PC-3 (cell line): ENCODE results near the gene PFKL. TPM values are rescaled to one million over a fixed set of nuclear protein-coding genes. Genes with fewer than 3 reads are reported as not detected.
A peak's percentile ranks its signal among the peaks of the same experiment; 100 is the strongest.

ENCODE experiments used
- ATAC-seq: fragments of 200-7000 bp; cut with Tn5 transposase; 2 replicates; pipeline ENCODE4 v1.9.1; 2020; ENCODE audit warnings: mild to moderate bottlenecking, moderate library complexity
- Bru-seq: library from RNA; stranded (reverse); fragments of 400-500 nt; gene quantifications from one replicate; lab custom pipeline; 2021; lab: Mats Ljungman, UMichigan
- BruChase-seq, 2 experiments: library from RNA; stranded (reverse); fragments of 400-500 nt; gene quantifications; one replicate each; lab custom pipeline; 2021; lab: Mats Ljungman, UMichigan
- BruUV-seq: library from RNA; stranded (reverse); fragments of 400-500 nt; replicated peaks from 2 replicates; lab custom pipeline; 2021; lab: Mats Ljungman, UMichigan
- CTCF ChIA-PET: fragments of 300-600 bp; sonication (Branson Sonifier 250); formaldehyde crosslinking; loops from one replicate; lab custom pipeline; 2022; ENCODE audit warnings: antibody characterized with exemption; lab: Charles Lee
- POLR2A ChIA-PET: fragments of 300-600 bp; sonication (Branson Sonifier 250); formaldehyde crosslinking; loops from one replicate; lab custom pipeline; 2022; ENCODE audit warnings: antibody characterized with exemption; ENCODE audit not compliant: unreplicated experiment; lab: Charles Lee
- DNase-seq: peaks from one replicate; pipeline ENCODE4 v3.0.0-alpha.2; 2015
- H2AFZ ChIP-seq: fragments of 300-600 bp; sonication (generic); 2 replicates; pipeline ENCODE4 v1.6.0; 2016; ENCODE audit warnings: antibody characterized with exemption, low read length
- H3F3A ChIP-seq: fragments of 300-600 bp; sonication (generic); one replicate; pipeline ENCODE4 v1.6.0; 2017; ENCODE audit warnings: antibody characterized with exemption, low read length, control low read depth, mild to moderate bottlenecking; ENCODE audit not compliant: unreplicated experiment
- H3K27ac ChIP-seq: fragments of 300-600 bp; sonication (generic); 2 replicates; pipeline ENCODE4 v1.5.1; 2016; ENCODE audit warnings: mild to moderate bottlenecking, low read length
- H3K27me3 ChIP-seq: fragments of 300-600 bp; sonication (generic); 2 replicates; pipeline ENCODE4 v1.6.1; 2016; ENCODE audit warnings: low read length, mixed read lengths
- H3K36me3 ChIP-seq: fragments of 300-600 bp; sonication (generic); 2 replicates; pipeline ENCODE4 v1.6.1; 2016; ENCODE audit warnings: low read depth, mixed run types, low read length, mixed read lengths
- H3K4me1 ChIP-seq: fragments of 300-600 bp; sonication (generic); 2 replicates; pipeline ENCODE4 v1.5.1; 2016; ENCODE audit warnings: low read length; ENCODE audit not compliant: insufficient read depth
- H3K4me2 ChIP-seq: fragments of 300-600 bp; sonication (generic); 2 replicates; pipeline ENCODE4 v1.6.0; 2016; ENCODE audit warnings: low read length
- H3K4me3 ChIP-seq: fragments of 300-600 bp; sonication (generic); 2 replicates; pipeline ENCODE4 v1.5.1; 2016; ENCODE audit warnings: mild to moderate bottlenecking, low read length, mixed read lengths
- H3K79me2 ChIP-seq: fragments of 300-600 bp; sonication (generic); 2 replicates; pipeline ENCODE4 v1.6.1; 2017; ENCODE audit warnings: low read length, mixed read lengths
- H3K9ac ChIP-seq: fragments of 300-600 bp; sonication (generic); 2 replicates; pipeline ENCODE4 v1.6.0; 2016; ENCODE audit warnings: mild to moderate bottlenecking, low read length
- H3K9me2 ChIP-seq: fragments of 300-600 bp; sonication (generic); replicated peaks from 2 replicates; pipeline ENCODE4 v1.6.1; 2016; ENCODE audit warnings: mixed run types, low read length, mixed read lengths
- H3K9me3 ChIP-seq: fragments of 300-600 bp; sonication (generic); 2 replicates; pipeline ENCODE4 v1.6.1; 2016; ENCODE audit warnings: low read length, mixed read lengths
- H4K20me1 ChIP-seq: fragments of 300-600 bp; sonication (generic); 2 replicates; pipeline ENCODE4 v1.6.1; 2016; ENCODE audit warnings: low read length, mixed read lengths
- EZH2 ChIP-seq: fragments of 300-600 bp; sonication (generic); IDR thresholded peaks from one replicate; pipeline ENCODE4 v1.6.1; 2017; ENCODE audit warnings: antibody characterized with exemption, mild to moderate bottlenecking, low read length; ENCODE audit not compliant: unreplicated experiment
- EZH2phosphoT487 ChIP-seq: fragments of 300-600 bp; sonication (generic); IDR thresholded peaks from 2 replicates; pipeline ENCODE4 v1.6.1; 2018; ENCODE audit warnings: mild to moderate bottlenecking, antibody characterized with exemption, low read length, borderline replicate concordance
- intact Hi-C: fragments of 100-400 bp; cut with micrococcal nuclease; formaldehyde crosslinking; loops from 2 replicates; pipeline ENCODE4 v1.9.0; 2023
- long read RNA-seq: library from polyadenylated mRNA; unstranded; transcript quantifications from one replicate; pipeline ENCODE4 v2.0.0, GENCODE V29; 2021; ENCODE audit not compliant: unreplicated experiment
- total RNA-seq: library from RNA; depleted of rRNA; stranded (reverse); fragments of >200 nt; gene quantifications from 2 replicates; pipeline ENCODE4 v1.2.3, GENCODE V29; 2014; rRNA removed
- TF ChIP-seq, protein P1 (sequence below): fragments of 300-600 bp; sonication (generic); conservative IDR thresholded peaks from 2 replicates; pipeline ENCODE4 v1.5.1; 2017; ENCODE audit warnings: antibody characterized with exemption, low read depth, mild to moderate bottlenecking, low read length

Gene PFKL
- 223 and 250 TPM in 2 replicates for total RNA-seq
- Bru-seq, nascent RNA = percentile 72 among the genes with signal in this experiment
- BruChase-seq, experiment 1, labeled RNA remaining after a 6-hour chase = percentile 73 among the genes with signal in this experiment
- percentile 78 among the genes with signal in this experiment for BruChase-seq, experiment 2, labeled RNA remaining after a 2-hour chase
- long read RNA-seq, transcript PFKL-201 (22 exons, 2,912 nt) = major isoform, 656 of 1,001 reads
- long read RNA-seq, partial matches to known transcripts = 172 of 1,001 reads
- long read RNA-seq, other reads (novel, unspliced or antisense) = 167 of 1,001 reads

DNA sequence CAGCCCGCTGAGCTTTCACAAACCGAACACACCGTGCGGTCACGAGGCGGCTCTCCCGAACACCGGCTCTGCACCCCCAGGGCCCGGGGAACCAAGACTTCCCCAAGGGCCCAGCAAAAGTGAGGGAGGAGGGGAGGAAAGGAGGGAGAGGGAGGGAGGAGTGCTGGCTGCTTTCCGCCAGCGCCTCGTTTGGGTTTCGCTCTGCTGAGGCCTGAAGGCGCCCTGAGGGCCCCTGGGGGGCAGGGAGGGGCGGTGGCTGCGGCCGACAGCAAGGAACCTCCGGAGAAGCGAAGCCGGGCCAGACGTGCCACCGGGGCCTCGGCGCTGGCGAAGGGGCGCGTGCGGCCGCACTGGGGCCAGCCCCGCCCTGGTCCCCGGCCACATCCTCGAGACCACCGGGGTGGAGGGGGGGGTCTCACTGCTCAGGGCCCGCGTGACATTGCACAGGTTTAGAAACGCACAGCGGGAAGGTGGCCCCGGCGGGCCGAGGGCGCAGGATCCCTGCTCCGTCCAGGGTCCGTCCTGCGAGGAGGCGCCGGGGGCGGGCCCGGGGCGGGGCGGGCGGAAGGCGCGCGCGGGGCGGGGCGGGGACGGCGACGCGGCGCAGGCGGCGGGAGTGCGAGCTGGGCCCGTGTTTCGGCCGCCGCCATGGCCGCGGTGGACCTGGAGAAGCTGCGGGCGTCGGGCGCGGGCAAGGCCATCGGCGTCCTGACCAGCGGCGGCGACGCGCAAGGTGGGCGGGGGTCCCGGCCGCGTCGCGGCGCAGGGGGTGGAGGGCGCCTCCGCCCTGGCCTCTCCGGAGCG is at the start of gene PFKL:
Gene PFKL (plus strand): TSS at position 596 of the 804 bp plus-strand sequence. CDS start 53 bp downstream, at position 649.
- Histone ChIP-seq H3K9me3 (no peaks in the 10 kb centered on the region), H3K4me1 (peaks cover 36% of the 10 kb centered on the region), H2AFZ (peak within 1 kb of the TSS; percentile 77), H3K4me2 (peak within 1 kb of the TSS; percentile 100), H4K20me1 (peaks cover 32% of the 10 kb centered on the region), H3K27me3 (no peaks in the 10 kb centered on the region), H3K9me2 (no peaks in the 10 kb centered on the region), H3F3A (no peaks in the 10 kb centered on the region), H3K9ac (peak within 1 kb of the TSS; percentile 84), H3K27ac (peak within 1 kb of the TSS; percentile 46), H3K36me3 (no peaks in the 10 kb centered on the region), H3K79me2 (peaks cover 43% of the 10 kb centered on the region), H3K4me3 (peak within 1 kb of the TSS; percentile 85)
- TF ChIP-seq EZH2phosphoT487 = no peak
- TF ChIP-seq, protein P1, sequence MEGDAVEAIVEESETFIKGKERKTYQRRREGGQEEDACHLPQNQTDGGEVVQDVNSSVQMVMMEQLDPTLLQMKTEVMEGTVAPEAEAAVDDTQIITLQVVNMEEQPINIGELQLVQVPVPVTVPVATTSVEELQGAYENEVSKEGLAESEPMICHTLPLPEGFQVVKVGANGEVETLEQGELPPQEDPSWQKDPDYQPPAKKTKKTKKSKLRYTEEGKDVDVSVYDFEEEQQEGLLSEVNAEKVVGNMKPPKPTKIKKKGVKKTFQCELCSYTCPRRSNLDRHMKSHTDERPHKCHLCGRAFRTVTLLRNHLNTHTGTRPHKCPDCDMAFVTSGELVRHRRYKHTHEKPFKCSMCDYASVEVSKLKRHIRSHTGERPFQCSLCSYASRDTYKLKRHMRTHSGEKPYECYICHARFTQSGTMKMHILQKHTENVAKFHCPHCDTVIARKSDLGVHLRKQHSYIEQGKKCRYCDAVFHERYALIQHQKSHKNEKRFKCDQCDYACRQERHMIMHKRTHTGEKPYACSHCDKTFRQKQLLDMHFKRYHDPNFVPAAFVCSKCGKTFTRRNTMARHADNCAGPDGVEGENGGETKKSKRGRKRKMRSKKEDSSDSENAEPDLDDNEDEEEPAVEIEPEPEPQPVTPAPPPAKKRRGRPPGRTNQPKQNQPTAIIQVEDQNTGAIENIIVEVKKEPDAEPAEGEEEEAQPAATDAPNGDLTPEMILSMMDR = no peak
- TF ChIP-seq EZH2 = no peak
- TSS peak; percentile 84 for BruUV-seq
- POLR2A ChIA-PET = interaction anchor here (0.6 kb wide), 1 partner anchor 364 kb away, joined by 4 read pairs; no protein-coding TSS in a partner anchor
- peak; percentile 74 for ATAC-seq
- CTCF ChIA-PET = no interaction called here
- DNase-seq = peak; percentile 61
- intact Hi-C loops = no loop called here

DNA sequence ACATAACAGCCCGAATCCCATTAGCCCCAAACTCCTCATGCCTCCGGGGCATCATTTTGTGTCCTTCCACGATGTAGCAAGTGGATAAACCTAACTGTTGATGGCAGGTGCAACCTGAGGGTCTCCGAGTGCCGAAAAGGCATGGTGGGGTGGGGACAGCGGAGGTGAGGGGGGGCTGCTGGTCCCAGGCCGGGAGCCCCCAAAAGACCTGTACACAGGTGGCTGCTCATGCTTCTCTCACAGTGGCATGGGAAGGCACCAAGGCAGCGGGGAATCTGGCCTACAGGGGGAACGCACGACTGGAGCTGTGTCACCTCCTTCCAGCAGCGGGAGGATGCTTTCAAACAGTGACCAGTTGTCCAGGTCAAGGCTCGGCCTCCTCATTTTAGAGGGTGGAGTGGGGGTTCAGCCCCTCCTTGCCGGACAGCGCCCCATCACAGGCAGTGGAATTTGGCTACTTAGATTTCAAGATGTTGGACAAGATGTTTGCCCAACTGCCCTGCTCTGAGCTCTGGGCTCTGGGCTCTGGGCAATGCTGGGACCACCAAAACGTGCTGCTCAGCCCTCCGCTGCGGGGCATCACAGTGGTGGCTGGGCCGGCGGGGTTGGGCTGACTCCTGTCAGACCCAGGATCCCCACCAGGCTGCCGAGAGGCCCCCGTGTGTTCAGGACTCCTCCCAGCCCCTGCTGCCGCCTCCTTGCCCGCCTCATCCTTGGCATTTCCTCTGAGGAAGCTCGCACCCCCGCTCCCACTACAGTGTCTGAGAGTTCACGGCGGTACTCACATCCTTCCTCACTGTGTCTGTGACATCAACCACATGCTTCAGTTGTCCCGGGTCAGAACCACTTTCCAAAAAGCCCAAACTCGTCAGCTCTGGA is 45.8 kb upstream of the PFKL start:
- Histone ChIP-seq H3K36me3 (no peaks in the 10 kb centered on the region), H3K27ac (no peak overlapping the region), H2AFZ (no peak overlapping the region), H3K9me3 (no peaks in the 10 kb centered on the region), H3K4me3 (no peak overlapping the region), H3K9ac (no peak overlapping the region), H4K20me1 (no peaks in the 10 kb centered on the region), H3K9me2 (no peaks in the 10 kb centered on the region), H3K4me2 (no peak overlapping the region), H3K27me3 (no peaks in the 10 kb centered on the region), H3F3A (no peaks in the 10 kb centered on the region), H3K79me2 (no peaks in the 10 kb centered on the region), H3K4me1 (no peaks in the 10 kb centered on the region)
- BruUV-seq = no TSS peak
- POLR2A ChIA-PET = no interaction called here
- DNase-seq (no peak), ATAC-seq (no peak)
- TF ChIP-seq EZH2phosphoT487 (no peak), EZH2 (no peak)
- TF ChIP-seq, protein P1 = no peak
- CTCF ChIA-PET = interaction anchor here (0.9 kb wide), 1 partner anchor 43 kb away, joined by 3 read pairs; no protein-coding TSS in a partner anchor
- intact Hi-C loops = no loop called here
